ENCODE measurements around the gene CYP11A1.

GRCh38 chr15:74336061-74337005 is 31.1 kb downstream of the CYP11A1 start:
- no peak for TF ChIP-seq POLR2AphosphoS5 (IDR thresholded peaks at IDR 0.05)
- TF ChIP-seq, protein P1, sequence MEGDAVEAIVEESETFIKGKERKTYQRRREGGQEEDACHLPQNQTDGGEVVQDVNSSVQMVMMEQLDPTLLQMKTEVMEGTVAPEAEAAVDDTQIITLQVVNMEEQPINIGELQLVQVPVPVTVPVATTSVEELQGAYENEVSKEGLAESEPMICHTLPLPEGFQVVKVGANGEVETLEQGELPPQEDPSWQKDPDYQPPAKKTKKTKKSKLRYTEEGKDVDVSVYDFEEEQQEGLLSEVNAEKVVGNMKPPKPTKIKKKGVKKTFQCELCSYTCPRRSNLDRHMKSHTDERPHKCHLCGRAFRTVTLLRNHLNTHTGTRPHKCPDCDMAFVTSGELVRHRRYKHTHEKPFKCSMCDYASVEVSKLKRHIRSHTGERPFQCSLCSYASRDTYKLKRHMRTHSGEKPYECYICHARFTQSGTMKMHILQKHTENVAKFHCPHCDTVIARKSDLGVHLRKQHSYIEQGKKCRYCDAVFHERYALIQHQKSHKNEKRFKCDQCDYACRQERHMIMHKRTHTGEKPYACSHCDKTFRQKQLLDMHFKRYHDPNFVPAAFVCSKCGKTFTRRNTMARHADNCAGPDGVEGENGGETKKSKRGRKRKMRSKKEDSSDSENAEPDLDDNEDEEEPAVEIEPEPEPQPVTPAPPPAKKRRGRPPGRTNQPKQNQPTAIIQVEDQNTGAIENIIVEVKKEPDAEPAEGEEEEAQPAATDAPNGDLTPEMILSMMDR (IDR thresholded peaks at IDR 0.05) = no peak

All from breast epithelium (tissue), 3 donors.